C4-2B (cell line): ENCODE measurements around the gene CFAP126.
"Not testable (repeated sequence)": the region's sequence is repeated elsewhere in the genome, so short reads cannot be mapped to it uniquely, and the experiment has no call there.

ENCODE experiments used
- H3K27ac ChIP-seq: fragments of 450-650 bp; 2 replicates; pipeline ENCODE4 v1.5.1; 2017
- ZFX ChIP-seq: fragments of 450-650 bp; IDR thresholded peaks from 2 replicates; pipeline ENCODE4 v1.6.1; 2017
- TF ChIP-seq, protein P1 (sequence below): fragments of 450-650 bp; conservative IDR thresholded peaks from 2 replicates; pipeline ENCODE4 v1.5.1; 2017; ENCODE audit warnings: mild to moderate bottlenecking

Gene CFAP126

DNA sequence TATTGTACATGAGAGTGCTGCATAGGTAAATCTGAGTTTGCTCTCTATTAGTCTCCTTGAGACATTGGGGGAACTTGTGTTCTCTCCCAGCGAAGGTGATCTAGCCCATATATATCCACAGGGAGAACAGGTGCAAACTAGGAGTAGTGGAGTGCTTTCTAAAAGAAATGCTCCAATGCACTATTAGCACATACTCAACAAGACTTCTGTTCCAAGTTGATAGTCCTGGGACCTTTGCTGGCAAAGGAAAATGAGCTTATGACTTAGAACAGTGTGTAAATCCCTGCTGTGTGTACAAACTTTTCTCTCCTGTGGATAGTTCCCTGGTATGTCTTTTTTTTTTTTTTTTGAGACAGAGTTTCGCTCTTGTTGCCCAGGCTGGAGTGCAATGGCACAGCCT, 25.5 kb downstream of the CFAP126 start:
- TF ChIP-seq, protein P1, sequence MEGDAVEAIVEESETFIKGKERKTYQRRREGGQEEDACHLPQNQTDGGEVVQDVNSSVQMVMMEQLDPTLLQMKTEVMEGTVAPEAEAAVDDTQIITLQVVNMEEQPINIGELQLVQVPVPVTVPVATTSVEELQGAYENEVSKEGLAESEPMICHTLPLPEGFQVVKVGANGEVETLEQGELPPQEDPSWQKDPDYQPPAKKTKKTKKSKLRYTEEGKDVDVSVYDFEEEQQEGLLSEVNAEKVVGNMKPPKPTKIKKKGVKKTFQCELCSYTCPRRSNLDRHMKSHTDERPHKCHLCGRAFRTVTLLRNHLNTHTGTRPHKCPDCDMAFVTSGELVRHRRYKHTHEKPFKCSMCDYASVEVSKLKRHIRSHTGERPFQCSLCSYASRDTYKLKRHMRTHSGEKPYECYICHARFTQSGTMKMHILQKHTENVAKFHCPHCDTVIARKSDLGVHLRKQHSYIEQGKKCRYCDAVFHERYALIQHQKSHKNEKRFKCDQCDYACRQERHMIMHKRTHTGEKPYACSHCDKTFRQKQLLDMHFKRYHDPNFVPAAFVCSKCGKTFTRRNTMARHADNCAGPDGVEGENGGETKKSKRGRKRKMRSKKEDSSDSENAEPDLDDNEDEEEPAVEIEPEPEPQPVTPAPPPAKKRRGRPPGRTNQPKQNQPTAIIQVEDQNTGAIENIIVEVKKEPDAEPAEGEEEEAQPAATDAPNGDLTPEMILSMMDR, result no peak
- no peak for TF ChIP-seq ZFX

DNA sequence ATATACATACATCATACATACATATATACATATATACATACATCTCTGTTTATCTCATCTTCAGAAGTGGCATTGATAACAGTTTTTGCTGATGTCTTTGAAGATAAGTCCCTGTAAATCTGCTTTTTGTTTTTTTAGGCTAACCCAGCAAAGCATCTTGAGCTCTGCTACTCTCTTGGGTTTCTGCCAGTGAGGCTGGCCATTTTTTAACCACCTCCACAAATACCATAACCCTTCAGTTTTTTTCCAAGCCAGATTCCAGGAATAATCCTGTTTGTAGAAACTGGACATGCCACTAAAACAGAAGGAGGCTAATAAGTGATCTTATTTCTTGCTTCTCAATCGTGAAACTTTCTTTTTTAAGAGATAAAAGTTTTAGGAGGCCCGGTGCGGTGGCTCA, 31.9 kb downstream of the CFAP126 start:
- H3K27ac ChIP-seq, result no peak overlapping the region
- TF ChIP-seq, protein P1, result no peak
- no peak for TF ChIP-seq ZFX

More for the DNA sequence above, 25.5 kb downstream of the CFAP126 start:
- no peak overlapping the region for H3K27ac ChIP-seq

DNA sequence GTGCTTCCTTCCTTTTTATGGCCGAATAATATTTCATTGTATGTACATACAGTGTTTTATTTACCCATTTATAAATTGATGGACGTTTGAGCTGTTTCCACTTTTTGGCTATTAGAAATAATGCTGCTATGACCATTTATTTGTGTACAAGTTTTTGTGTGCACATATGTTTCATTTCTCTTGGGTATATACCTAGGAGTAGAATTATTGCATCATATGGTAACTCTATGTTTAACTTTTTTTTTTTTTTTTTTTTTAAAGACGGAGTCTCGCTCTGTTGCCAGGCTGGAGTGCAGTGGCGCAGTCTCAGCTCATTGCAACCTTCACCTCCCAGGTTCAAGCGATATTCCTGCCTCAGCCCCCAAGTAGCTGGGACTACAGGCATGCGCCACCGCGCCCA, 34.5 kb downstream of the CFAP126 start:
- no peak for TF ChIP-seq ZFX
- TF ChIP-seq, protein P1, result no peak

DNA sequence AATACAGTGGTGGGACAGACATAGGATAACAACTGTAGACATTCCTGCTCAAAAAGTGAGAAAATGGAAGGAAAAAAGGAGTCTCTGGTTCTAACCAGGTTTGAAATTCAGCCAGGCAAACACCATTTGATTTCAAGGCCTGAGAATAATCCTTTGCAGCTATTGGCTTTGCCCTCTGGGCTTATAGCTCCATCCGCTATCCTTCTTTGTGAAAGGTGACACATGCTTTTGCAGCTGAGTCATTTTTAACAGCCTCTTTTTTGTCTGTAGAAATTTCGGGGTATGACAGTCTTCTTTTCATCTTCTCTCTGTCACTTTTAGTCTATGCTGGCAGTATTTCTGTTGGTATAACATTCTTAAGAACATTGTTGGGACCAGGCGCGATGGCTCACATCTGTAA, 37.3 kb downstream of the CFAP126 start:
- no peak for TF ChIP-seq ZFX
- TF ChIP-seq, protein P1, result no peak
- H3K27ac ChIP-seq, result no peak overlapping the region

More for the DNA sequence above, 34.5 kb downstream of the CFAP126 start:
- H3K27ac ChIP-seq, result no peak overlapping the region

DNA sequence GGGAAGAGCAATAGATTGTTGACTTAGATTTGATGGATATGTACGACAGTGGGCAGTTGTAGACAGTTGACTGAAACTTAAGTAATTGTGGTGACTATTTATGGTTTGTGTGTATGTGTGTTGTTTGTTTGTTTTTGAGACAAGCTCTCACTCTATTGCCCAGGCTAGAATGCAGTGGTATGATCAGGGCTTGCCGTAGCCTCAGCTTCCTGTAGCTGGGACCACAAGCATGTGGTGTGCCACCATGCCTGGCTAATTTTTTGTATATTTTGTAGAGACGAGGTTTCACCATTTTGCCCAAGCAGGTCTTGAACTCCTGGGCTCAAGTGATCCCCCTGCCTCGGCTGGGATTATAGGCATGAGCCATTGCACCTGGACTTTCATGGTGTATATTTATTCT, 43.7 kb downstream of the CFAP126 start:
- TF ChIP-seq ZFX, result no peak
- TF ChIP-seq, protein P1, result no peak
- no peak overlapping the region for H3K27ac ChIP-seq

DNA sequence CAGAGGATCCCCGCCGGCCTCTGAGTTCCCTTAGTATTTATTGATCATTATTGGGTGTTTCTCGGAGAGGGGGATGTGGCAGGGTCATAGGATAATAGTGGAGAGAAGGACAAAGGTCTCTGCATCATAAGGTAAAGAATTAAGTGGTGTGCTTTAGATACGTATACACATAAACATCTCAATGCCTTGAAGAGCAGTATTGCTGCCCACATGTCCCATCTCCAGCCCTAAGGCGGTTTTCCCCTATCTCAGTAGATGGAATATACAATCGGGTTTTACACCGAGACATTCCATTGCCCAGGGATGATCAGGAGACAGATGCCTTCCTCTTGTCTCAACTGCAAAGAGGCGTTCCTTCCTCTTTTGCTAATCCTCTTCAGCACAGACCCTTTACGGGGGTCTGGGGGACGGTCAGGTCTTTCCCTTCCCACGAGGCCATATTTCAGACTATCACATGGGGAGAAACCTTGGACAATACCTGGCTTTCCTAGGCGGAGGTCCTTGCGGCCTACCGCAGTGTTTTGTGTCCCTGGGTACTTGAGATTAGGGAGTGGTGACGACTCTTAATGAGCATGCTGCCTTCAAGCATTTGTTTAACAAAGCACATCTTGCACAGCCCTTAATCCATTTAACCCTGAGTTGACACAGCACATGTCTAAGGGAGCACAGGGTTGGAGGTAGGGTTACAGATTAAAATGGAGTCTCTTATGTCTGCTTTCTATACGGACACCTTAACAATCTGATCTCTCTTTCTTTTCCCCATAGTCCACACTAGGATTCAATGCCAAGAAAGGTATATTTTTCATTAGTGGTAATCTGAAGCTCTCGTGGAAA, 51.6 kb downstream of the CFAP126 start:
- not testable (repeated sequence) for H3K27ac ChIP-seq
